GM18499 (cell line): ENCODE measurements around the gene TMED4.

Experiments used
- ATAC-seq: cut with Tn5 transposase; IDR thresholded peaks from one replicate; pipeline ENCODE4 v1.9.1; 2021; ENCODE audit warnings: moderate number of reproducible peaks; ENCODE audit not compliant: insufficient read depth, unreplicated experiment

The TMED4 gene

GRCh38 chr7:44547536-44548231 lies 34.3 kb downstream of the TMED4 start:
- ATAC-seq, result no peak

GRCh38 chr7:44541876-44542610 lies 40.0 kb downstream of the TMED4 start:
- ATAC-seq, result no peak

- ATAC-seq, result no peak
Observed at GRCh38 chr7:44541028-44541869, 40.8 kb downstream of the TMED4 start, which contains the start of gene NPC1L1. NPC1L1 (minus strand) TSS chr7:44541330; CDS start chr7:44541259, 71 bp downstream.

DNA sequence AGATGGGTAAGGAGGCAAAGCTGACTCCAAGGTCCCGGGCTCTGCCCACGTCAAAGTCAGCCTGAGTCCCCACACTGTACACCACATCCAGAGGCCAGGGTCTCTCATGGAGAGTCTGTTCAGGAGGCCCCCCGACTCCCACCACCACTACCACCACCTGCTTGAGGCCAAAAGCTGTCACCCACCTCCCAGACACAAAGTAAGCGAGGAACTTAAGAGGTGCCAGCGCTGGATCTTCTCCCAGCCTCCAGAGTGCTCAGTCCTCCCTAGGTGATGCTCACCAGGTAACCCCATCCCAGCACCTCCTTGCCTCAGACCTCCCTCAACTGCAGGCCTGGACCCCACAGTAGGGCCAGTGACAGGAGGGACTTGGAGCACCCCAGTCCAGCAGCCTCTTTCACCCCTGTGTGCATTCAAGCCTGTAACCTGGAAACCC lies 41.4 kb downstream of the TMED4 start:
- ATAC-seq, result no peak

DNA sequence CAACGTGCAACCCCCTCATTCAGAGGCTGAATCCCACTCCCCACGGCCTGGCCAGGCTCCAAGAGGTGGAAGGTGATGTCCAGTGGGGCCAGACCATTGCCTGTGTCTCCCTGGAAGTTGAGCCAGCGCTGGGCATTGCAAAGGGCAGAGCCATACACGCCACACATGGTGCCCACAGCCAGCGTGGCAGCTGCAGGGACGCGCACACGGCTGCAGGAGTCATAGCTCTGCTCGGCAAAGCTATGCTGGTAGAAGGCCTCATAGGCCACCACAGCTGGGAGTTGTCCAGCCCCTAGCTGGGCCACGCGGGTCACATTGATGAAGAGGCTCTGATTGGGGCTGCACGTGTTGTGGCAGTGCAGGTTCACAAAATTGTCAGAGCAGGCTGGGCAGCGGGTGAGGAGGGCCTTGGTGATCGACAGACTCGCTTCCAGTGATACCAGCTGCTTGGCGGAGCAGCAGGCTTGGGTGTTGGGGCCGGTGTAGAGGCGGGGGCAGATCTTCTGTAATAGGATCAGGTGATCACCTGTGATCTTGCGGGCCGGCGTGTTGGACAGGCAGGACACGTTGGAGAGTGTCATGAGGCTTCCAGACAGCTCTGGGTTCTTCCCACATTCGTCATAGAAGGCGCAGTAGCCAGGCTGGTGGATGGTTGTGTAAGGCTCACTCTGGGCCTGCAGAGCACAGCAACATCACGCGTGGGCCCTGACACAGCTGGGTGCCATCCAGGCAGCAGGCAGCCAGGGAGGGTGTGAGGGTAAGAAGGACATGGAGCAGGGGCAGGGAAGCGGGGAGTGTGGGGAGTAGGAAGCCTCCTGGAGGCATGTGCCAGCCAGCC lies 42.1 kb downstream of the TMED4 start:
- ATAC-seq, result no peak

GRCh38 chr7:44538798-44539668 lies 43.0 kb downstream of the TMED4 start:
- ATAC-seq, result no peak

- no peak for ATAC-seq
Observed at GRCh38 chr7:44538093-44538797, 43.8 kb downstream of the TMED4 start.

- no peak for ATAC-seq
Observed at GRCh38 chr7:44537442-44537841, 44.6 kb downstream of the TMED4 start.

GRCh38 chr7:44536090-44536489 lies 45.9 kb downstream of the TMED4 start:
- no peak for ATAC-seq

DNA sequence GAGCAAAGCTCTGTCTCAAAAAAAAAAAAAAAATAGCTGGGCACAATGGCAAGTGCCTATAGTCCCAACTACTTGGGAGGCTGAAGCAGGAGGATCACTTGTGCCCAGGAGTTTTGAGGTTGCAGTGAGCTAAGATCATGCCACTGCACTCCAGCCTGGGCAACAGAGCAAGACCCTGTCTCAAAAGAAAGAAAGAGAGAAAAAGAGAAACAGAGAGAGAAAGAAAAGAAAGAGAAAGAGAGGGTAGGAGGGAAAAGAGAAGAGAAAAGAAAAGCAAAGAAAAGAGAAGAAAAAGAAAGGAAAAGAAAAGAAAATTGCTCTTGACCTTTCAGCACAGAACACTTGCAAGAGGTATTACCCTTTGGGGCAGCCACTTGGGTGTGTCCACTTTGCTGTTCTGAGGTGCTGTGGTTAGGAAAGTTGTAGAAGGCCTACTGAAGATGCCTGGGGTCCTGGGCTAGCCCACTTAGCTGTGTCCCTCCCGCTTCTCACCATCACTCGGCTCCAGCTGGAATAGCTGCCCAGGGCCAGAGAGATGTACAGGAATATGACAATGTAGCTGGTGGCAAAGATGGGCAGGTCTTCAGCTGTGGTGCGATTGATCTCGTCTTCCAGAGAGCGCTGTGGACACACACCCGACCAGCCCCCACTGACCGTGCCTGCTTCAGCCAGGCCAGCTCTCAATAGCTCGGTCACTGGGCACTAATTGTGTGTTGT lies 46.5 kb downstream of the TMED4 start:
- no peak for ATAC-seq

DNA sequence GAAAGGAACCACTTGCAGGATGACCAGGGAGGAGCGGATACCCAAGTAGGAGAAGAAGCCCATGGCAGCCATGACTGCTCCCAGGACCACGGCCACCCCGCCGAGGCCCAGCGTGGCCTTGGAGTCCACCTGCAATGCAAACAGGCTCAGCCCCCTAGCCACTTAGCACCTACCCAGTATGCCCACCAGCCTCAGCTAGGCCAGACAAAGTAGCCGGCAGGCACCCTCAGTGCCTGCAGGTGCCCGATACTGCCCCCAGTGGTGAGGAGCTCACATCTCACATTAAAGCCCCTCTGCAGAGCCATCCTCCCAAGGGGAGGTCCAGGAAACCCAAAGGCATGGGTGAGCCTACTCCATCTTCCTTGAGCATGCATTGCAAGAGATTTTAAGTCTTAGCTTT lies 47.5 kb downstream of the TMED4 start:
- ATAC-seq, result no peak

GRCh38 chr7:44534087-44534486 lies 47.9 kb downstream of the TMED4 start:
- ATAC-seq, result no peak

GRCh38 chr7:44533301-44534055 lies 48.6 kb downstream of the TMED4 start:
- ATAC-seq, result no peak

GRCh38 chr7:44531421-44532380 lies 50.3 kb downstream of the TMED4 start:
- ATAC-seq, result no peak

- no peak for ATAC-seq
Observed at GRCh38 chr7:44530990-44531389, 51.0 kb downstream of the TMED4 start.
